ENCODE measurements around the gene ZNF26.
"Not testable (repeated sequence)": the region's sequence is repeated elsewhere in the genome, so short reads cannot be mapped to it uniquely, and the experiment has no call there.

Gene ZNF26

DNA sequence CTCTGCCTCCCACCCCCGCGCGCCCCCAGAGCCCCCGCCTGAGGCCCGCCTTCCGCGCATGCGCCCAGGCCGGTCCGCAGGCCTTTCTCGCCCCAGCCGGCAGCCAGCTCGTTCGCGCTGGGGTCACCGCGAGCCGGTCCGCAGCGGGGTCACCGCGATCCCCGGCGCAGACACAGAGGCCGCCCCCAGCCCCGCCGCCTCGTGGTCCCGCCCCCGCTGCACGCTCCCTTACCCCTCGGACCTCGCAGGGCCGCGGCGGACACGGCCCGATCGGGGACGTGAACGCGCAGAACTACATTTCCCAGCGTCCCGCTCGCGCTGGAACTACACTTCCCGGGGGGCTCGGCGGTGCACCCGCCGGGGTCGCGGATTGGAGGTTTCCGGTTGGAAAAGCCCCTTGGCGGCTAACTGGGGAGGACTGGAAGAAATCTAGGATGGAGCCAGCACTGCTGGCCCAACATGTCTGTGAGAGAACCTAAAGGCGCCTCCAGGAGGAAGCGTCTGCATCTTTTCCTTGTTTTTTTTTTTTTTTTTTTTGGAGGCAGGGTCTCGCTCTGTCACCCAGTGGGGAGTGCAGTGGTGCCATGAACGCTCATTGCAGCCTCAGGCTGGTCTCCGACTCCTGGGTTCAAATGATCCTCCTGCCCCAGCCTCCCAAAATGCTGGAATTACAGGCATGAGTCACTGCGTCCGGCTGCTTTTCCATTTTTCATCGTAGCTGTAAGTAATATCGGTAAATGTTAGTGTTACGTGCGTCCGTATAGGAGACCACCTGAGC lies 30.0 kb upstream of the ZNF26 start, which contains the start of gene ZNF605:
Gene ZNF605, minus strand, starts transcription at position 296 of the 778 bp plus-strand sequence. CDS start 10,671 bp downstream, outside the sequence.
- DNase-seq, result peak; percentile 72 to 89

GRCh38 chr12:132961790-132962189 lies 24.4 kb upstream of the ZNF26 start:
- not testable (repeated sequence) for DNase-seq

DNA sequence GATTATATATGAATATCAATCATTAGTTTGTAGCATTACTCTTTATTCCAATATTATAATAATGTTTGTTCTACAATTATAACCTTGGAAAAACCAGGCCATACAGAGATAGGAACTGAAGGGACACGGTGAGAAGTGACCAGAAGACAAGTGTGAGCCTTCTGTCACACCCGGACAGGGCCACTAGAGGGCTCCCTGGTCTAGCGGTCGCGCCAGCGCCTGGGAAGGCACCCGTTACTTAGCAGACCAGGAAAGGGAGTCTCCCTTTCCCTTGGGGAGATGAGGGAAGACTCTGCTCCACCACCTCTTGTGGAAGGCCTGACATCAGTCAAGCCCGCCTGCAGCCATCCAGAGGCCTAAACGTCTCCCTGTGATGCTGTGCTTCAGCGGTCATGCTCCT lies 22.2 kb upstream of the ZNF26 start:
- peak in 1 of 2 donors; percentile 0 for DNase-seq

GRCh38 chr12:132965796-132966195 lies 20.4 kb upstream of the ZNF26 start:
- no peak for DNase-seq

- DNase-seq, result no peak
These were observed 19.3 kb upstream of the ZNF26 start for GRCh38 chr12:132966676-132967415.

DNA sequence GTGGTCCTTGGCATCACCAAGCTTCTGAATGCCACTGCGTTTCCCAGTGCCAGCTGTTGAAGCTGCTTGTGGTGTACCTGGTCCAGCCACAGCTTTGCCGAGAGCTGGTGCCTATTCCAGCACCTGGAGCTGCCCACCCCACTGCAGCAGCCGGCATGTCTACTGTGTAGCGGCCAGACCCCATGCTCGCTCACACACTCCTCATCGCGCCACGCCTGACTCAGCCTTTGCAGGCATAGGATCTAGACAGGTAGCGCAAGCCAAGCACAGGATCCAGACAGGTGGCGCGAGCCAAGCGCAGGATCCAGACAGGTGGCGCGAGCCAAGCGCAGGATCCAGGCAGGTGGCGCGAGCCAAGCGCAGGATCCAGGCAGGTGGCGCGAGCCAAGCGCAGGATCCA lies 18.4 kb upstream of the ZNF26 start:
- DNase-seq, result no peak

- no peak for DNase-seq
These were observed 13.8 kb upstream of the ZNF26 start for GRCh38 chr12:132972374-132972773.

DNA sequence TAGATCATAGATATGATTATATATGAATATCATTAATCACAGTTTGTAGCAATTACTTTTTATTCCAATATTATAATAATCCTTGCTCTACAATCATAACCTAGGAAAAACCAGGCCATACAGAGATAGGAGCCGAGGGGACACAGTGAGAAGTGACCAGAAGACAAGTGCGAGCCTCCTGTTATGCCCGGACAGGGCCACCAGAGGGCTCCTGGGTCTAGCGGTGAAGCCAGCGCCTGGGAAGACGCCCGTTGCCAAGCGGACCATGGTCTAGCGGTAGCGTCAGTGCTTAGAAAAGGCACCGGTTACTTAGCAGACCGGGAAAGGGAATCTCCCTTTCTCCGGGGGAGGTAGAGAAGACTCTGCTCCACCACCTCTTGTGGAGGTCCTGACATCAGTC lies 9.3 kb upstream of the ZNF26 start:
- DNase-seq, result not testable (repeated sequence)

DNA sequence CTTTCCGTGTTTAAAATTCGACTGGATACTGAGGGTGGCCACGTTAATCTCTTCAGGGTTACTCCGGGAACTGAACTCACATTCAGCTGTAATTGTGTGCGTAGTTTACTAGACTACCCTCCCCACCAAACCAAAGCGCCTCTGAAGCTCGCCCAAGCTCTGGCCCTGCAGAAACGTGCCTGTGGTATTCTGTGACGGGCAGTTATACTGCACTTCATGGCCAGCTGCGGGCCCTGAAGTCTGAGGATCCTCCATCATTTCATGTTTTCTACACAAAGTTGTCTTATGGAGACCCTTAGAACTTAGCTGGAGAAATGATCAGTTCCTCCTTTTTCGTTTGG lies 688 bp downstream of the ZNF26 start:
- no peak for DNase-seq

- no peak for DNase-seq
These were observed 12.6 kb downstream of the ZNF26 start for GRCh38 chr12:132998741-132999140.

GRCh38 chr12:133010657-133011297 lies 24.6 kb downstream of the ZNF26 start:
- no peak for DNase-seq

GRCh38 chr12:133023566-133023965 lies 37.4 kb downstream of the ZNF26 start:
- DNase-seq, result no peak

- DNase-seq, result no peak
These were observed 40.8 kb downstream of the ZNF26 start for GRCh38 chr12:133026996-133027395.

GRCh38 chr12:133037207-133038005 lies 51.2 kb downstream of the ZNF26 start, which contains the start of gene ZNF84:
Gene ZNF84 (plus strand): TSS chr12:133037509. CDS start chr12:133041468, 3,959 bp downstream.
- peak; percentile 88 to 91 for DNase-seq

DNA sequence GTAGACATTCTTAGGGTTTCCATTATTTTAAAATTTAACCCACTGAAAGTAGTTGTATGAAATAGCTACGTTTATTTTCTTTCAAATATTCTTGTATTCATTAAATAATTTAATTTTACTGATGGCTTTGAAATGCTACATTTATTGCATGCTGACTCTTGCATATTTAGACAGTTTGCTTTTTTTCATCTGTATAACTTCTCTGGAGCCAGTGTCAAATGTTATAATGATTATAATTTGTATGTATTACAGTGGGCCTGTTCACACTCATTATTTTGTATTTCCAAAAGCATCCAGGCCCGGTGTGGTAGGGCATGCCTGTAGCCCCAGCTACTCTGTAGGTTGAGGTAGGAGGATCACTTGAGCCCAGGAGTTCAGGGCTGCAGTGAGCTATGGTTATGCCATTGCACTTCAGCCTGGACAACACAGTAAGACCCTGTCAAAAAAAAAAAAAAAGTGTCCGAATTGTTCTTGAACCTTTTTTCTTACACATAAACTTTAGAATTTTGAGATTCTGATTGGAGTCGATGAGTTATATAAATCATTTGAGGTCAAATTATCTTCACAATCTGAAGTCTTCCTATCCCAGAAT lies 52.0 kb downstream of the ZNF26 start:
- DNase-seq, result no peak

DNA sequence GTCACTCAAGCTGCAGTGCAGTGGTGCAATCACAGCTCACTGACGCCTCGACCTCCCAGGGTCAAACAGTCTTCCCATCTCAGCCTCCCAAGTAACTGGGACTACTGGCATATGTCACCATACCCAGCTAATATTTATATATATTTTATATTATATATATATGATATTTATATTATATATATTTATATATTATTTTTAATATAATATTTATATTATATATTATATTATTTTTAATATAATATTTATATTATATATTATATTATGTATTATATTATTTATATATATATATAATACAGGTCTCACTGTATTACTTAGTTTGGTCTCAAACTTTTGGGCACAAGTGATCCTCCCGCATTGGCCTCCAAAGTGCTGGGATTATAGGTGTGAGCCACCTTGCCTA lies 60.5 kb downstream of the ZNF26 start:
- DNase-seq, result no peak

GRCh38 chr12:133057446-133057845 lies 71.3 kb downstream of the ZNF26 start:
- DNase-seq, result no peak

DNA sequence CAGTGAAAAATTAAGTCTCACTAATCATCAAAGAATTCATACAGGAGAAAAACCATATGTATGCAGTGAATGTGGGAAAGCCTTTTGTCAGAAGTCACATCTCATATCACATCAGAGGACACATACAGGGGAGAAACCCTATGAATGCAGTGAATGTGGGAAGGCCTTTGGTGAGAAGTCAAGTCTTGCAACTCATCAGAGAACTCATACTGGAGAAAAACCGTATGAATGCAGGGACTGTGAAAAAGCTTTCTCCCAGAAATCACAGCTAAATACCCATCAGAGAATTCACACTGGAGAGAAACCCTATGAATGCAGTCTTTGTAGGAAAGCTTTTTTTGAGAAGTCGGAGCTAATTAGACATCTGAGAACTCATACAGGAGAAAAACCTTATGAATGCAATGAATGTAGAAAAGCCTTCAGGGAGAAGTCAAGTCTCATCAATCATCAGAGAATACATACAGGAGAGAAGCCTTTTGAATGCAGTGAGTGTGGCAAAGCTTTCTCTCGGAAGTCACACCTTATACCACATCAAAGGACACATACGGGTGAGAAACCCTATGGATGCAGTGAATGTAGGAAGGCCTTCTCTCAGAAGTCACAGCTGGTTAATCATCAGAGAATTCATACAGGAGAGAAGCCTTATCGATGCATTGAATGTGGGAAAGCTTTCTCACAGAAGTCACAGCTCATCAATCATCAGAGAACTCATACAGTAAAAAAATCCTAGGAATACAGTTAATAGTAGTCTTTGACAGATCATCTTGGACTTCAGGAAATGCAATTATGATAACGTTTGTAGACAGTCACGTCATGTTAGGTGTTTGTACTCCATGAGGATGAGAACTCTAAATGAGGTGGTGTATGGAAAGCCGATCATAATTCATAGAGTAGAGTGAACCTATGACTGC lies 72.3 kb downstream of the ZNF26 start:
- no peak for DNase-seq

- DNase-seq, result no peak
These were observed 75.8 kb downstream of the ZNF26 start for GRCh38 chr12:133061954-133062353.

DNA sequence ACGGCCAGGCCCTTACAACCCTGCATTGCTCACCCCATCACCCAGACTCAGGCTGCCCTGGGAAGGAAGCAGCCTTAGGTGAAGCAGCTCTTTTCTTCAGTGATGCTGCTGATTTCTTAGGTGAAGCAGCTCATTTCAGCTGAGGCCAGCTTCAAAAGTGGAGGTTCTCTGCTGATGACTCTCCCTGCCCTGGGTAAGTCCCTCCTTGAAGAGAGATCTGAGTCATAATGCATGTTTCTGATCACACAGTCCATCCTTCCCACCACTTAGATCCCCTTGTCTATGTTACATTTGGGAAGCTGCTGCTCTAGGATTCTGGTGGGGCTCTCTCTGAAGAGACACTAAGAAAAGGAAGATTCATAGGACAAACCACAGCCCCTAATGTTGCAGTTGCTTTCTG lies 77.4 kb downstream of the ZNF26 start:
- DNase-seq, result no peak

DNA sequence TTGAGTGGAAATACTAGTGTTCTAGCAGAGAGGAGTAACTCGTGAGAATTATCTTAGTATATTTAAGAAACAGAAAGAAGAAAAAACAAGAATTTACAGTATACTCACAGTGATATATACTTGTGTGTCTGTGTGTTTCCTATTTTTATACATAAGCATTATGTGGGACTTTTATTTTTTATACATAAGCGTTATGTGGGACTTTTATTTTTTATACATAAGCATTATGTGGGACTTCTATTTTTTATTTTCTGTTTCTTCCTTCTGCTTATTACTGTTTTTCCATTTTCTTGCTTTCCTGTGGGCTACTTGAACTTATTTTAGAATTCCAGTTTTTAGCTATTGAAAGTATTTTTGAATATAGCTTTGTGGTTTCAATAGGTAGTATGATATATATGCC lies 87.7 kb downstream of the ZNF26 start:
- no peak for DNase-seq
